GF-D8 (cell line): ENCODE data around the gene SRSF7.

Source experiments
- DNase-seq: peaks from one replicate; lab custom pipeline; 2025; lab: John Stamatoyannopoulos, UW

SRSF7 gene

GRCh38 chr2:38701542-38701941, 49.6 kb downstream of the SRSF7 start:
- no peak for DNase-seq

DNA sequence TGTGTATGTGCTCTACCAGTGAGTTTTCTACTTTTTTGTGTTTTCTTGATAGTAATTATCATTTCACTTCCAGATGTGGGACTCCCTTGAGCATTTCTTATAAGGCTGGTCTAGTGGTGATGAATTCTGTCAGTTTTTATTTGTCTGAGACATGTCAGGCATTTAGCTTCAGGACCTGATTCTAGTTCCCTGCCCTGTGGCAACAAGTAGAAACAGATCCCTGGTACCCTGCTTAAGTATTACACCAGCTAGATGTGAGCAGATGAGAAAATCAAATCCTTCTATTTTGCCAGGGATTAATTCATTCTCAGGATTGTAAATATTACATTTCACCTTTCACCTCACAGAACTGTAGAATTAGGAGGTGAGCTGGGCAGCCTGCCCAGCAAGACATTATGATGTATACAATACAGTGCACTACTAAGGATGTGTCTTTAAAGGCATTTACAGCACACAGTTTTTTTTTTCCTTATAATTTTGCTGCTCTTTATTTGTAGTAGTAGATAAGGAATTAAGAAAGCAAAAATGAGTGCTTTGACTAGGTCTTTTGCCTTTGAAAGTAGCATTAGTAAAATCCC, 50.2 kb downstream of the SRSF7 start:
- DNase-seq = no peak

- no peak for DNase-seq
Measured at GRCh38 chr2:38700113-38700785, 50.9 kb downstream of the SRSF7 start.

DNA sequence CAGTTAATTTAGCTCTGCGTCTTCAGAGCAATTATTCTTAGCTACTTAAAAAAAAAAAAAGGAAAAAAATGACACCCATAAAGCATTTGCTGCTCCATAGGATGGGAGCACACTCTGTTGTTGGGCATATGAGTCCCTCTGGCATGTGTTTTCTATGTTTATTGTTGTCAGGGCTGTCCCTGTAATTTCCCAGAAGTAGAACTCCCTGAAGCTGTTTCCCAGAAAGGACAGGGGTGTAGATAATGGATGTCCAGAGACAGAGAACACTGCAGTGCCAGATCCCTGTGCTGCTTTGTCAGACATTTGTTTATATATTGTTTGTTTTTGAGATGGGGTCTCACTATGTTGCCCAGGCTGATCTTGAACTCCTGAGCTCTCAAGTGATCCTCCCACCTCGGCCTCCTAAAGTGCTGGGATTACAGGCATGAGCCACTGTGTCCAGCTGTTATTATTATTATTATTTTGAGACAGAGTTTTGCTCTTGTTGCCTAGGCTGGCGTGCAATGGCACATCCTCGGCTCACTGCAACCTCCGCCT, 52.6 kb downstream of the SRSF7 start:
- no peak for DNase-seq

- peak; percentile 35 for DNase-seq
Measured at GRCh38 chr2:38697116-38697840, 53.9 kb downstream of the SRSF7 start.
